Fibroblast of gingiva (primary cell): ENCODE data around the gene GRM7.

Source experiments
- DNase-seq: peaks from one replicate; pipeline ENCODE4 v3.0.0-alpha.2; 2011; ENCODE audit warnings: low read depth

Gene GRM7

DNA sequence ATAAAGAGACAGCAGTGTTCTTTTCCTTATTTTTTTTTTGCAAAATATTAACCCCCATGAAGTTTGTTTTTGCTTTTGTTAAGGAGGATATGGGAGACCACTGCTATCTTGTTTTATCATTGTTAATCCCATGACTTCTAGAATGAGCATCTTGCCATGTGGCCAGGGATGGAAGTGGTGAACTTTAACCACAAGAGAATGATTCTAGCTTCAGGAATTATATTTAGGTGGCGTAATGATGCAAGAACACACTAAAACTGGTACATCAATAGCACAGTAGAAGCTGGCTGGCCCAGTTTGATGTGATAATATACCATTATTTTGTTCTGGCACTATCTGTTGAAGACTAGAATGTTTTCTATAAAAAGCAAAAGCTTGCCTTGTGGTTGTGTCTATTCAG, 720.9 kb downstream of the GRM7 start:
- no peak for DNase-seq

DNA sequence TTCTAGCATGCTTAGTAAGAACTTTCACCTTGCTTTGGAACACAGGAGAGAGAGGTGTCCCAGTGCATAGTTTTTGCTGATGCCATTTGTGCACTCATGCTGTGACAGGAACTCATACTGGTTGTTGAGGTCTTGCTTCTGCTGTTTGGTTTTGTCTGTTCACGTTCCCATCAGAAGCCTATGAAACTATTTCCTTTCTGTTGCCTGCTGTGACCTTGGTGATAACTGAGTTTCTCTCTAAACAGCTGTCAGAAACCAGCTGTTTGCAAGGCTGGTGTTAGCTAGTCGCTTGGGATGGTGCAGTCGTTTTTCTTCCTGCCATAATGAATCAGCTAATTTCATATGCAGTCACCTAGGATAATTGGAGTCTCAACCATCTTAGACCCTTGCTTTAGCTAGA, 724.1 kb downstream of the GRM7 start:
- no peak for DNase-seq

DNA sequence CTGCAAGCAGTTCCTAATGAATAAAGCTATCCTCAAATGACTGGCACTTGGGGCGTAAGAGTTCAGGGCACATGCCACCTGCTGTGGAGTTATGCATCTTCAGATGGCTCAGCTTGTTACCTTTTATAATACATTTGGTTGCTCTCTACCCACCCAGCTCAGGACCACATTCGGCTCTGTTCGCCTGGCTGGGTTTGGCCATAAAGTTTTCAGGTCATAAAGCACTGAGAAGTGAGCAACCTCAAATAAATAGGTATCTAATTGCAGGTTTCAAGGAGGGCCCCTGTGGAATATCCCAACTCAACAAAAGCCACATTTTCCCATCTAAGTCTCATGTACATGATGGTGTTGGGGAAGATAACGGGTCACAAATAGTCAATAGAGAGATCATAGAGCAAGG, 727.3 kb downstream of the GRM7 start:
- no peak for DNase-seq

DNA sequence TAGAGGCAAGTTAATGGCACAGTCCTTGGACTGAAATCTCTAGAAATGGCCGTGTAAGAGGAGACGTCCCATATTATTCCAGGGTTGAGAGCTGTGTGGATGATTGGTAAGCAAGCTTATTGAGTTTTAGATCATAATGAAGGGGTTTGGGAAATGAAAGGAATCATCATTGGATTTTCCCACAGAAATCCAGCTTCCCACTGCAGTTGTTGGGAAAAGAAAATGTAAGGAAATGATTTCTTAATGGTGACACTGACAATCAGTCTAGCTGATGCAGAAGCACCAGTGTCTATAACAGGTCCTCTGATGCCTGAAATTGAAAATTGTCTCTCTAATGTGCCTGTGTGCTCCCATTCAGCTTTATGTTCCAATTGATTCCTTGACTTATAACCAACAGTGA, 728.6 kb downstream of the GRM7 start:
- DNase-seq, result no peak

DNA sequence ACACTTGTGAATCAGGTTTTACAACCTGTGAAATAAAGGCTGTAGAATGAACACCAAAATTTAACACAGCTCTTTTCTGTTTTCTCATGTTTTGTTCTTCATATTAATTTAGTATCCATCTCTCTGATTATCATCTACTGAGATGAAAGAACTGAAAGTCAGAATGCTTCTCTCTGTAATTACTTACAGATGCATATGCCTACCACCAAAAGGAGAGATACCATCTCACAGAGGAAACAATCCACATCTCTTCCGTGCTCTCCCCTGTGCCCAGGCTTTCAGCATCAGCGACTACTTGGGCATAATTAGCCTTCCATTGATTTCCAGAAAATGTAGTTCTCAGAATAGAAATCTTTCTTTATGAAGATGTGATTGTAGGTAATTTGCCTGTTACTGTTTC, 741.4 kb downstream of the GRM7 start:
- no peak for DNase-seq

DNA sequence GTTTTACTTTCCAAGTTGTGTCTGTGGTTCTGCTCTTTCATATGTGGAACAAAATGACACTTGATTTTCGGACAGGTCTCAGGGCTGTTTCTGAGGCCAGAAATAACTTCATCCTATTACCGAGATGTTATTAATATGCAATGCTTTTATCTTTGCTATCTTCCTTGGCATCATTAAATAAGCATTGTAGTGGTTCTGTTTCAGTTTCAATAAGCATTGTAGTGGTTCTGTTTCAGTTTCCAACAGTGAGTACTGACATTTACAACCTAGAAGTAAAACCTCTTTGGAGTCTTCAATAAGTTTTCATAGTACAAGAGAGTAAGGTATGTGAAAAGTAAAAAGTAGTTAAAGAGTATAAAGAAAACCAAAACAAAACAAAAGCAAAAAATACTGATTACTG, 746.2 kb downstream of the GRM7 start:
- no peak for DNase-seq

DNA sequence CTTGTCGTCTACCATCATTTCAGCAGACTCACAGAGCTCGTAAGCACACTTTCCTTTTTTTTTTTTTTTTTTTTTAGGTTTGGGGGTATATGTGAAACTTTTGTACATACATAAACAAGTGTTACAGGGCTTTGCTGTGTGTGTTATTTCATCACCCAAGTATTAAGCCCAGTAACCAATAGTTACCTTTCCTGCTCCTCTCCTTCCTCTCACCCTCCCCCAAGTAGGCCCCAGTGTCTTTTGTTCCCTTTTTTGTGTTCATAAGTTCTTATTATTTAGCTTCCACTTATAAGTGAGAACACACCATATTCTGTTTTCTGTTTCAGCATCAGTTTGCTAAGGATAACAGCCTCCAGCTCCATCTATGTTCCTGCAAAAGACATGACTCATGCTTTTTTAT, 746.8 kb downstream of the GRM7 start:
- no peak for DNase-seq

DNA sequence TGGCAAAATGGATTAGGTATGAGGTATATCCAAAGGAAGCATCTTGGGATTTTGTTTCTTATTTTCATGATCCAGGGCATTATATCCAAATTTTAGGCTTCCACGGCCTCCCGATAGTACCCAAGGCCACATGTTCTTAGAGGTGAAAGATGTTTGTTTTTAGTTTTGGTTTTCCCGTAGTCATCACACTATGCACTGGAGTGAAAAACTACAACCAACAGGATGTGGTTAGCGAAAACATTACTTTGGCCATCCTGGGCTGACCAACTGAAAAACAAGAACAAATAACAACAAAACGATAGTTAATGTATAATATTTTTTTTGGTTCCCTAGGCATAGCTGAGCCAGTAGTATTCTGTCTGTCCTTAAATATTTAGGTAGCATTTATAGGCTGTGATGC, 749.7 kb downstream of the GRM7 start:
- no peak for DNase-seq

DNA sequence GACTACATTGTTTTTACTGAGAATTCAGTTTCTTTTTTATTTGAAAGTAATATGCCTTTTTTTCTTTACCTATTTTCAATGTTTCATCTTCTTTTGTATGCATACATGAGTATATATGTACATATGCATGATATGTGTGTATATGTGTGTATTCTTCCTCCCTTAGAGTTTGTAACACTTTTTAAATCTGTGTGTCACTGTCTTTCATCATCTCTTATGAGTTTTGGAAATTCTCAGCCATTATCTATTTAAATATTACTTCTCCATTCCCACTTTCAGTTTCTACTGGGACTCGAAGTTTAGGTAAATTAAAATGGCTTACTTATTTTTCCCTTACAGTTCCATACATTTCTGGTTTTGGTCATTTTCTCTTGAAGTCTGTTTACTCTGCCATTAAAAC, 754.1 kb downstream of the GRM7 start:
- DNase-seq, result no peak

DNA sequence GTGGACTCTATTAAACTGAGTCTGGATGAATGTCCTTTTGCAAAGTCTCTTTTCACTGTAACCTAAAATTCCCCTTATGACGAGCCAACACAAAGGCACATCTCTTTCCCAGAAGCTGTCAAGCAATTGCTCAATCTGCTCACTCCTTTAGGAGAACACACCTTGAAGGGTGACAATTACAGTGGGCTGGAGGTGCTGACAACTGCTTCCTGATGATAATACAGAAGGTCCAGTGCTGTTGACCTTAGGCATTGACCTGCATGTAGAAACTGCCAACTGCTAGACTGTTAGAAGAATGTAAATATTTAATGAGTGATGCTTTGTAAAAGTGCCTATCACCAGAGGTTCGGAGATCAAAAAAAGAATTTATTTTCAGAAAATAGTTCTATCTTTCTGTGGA, 757.7 kb downstream of the GRM7 start:
- DNase-seq, result no peak

DNA sequence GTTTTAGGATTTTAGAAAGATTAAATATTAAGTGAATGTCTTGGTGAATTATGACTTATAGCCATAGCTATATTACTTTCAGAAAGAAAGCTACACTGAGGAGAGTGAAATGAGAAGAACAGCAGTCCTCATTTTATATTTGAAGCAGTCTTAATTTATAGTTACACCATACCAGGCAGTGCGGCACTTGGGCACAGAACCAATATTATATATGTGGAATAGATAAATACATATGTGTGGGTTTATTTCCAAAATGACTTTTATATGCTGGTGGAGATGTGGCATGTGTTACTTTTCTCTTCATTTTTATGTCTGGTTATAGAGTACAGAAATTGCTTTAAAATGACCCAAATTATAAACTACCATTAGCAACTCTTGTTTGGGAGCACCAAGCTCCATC, 759.5 kb downstream of the GRM7 start:
- DNase-seq, result no peak

DNA sequence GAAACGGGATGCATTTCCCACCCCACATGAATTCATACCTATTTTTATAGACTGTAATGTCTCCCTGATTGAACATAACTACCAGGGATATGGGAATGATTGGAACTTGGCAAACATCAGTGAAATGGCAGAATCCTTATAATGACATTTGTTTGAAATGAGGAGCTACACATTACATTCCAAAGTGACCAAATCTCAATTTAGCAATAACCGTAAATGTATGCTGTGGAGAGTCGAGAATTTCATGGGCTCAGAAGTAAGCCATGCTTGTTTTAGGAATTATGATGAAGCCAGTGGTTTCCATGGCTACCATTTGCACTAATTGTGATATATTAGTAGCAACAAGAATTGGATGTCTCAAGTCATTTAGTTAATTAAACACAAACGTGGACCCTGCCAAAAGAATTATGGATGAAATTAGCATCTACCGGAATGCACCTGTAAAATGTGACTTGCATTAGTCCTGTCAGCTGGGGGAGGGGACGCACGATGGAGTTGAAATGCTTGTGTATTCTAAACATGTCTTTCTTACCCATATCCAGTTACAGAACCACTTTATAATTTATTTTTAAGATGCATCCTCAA, 760.2 kb downstream of the GRM7 start:
- DNase-seq, result no peak

DNA sequence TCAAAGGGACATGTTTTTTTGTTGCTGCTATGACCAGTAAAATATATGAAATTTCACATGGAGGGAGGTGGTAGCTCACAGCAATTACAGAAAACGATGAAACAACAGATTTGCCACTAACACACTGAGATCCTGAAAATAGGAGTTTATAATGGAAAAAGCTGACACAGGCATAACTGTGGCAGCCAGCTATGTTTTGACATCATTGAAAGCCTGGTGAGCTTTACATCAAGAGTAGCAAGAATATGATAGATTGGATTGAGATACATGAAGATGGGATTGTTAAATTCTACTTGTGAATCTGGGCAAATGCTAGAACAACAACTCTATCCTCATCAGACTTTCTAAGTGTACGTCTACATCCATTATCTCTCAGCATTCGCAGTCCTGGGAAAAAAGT, 760.7 kb downstream of the GRM7 start:
- DNase-seq, result no peak

DNA sequence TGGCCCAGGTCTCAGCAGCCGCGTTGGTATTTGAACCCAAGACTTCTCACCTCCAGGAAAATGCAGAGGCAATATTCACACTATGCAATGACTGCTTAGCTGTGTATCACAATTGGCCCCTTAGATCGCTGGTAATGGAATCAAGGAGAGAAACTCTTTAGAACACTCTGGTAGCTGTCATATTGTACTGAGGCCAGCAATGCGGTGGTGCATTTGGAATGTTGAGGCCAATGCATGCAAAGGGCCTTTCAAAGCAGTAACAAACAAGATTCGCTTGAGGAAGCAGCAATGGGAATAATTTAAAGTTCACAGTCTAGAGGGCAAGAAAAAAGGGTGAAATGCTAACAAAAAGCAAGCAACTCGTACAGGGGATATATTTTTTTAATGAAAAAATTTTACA, 764.1 kb downstream of the GRM7 start:
- no peak for DNase-seq

DNA sequence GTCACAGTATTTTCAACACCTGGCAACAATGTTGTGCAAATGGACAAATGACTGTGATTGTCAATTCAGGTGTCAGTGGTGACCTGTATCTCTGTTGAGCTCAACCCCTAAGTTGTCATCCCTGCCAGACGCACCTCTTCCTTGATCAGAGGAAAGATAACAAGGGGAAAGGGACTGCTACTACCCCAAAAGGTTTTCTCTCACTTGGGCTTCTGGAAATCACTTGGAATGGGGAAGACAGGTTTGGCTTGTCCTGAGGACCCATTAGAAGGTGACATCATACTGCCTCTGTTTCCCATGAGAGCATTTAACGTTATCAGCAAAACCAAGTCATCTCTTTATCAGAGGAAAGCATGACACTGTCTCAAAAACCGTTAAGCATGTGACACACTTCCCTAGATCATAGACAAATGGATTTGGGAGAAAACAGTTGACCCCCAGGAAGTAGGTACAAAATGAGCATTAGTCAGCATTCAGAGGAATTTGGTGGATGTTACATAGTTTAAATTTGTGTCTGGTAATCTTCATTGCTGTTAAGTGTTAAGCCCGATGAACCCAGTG, 769.5 kb downstream of the GRM7 start:
- DNase-seq, result no peak

DNA sequence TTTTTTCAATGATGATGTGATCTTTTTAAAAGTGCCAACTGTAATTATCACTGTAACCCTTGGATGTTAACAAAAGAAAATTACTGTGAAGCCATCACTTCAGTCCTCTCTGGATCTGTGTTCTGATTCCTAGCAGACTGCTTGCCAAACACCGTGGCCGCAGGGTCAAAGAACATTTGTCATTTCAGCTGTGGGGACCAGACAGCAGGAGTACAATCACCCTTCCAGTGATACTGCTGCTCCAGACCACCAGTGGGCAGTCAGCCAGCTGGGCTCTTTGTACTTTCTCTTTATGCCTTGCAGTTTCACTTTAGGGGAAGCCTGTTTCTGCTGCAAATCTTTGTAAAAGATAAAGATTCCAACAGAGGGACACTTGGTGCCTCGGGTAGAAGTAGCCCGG, 770.0 kb downstream of the GRM7 start:
- DNase-seq, result no peak

DNA sequence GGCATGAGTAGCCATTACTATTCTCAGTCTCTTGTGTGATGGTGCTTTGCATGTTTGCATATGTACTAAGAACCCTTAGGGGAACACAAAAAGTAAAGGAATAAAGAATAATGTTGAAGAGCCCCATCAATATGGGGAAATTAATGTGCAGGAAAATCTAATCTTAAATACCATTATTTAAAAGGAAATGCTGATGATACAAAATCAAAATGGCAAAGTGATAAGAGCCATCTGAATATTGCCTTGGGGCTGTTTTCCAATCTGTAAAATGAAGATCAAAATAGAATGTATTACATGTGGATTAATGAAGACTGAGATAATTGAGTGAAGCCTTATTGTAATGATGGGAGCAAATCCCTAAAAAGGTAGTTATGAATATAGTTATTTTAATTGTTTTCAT, 771.4 kb downstream of the GRM7 start:
- DNase-seq, result no peak

DNA sequence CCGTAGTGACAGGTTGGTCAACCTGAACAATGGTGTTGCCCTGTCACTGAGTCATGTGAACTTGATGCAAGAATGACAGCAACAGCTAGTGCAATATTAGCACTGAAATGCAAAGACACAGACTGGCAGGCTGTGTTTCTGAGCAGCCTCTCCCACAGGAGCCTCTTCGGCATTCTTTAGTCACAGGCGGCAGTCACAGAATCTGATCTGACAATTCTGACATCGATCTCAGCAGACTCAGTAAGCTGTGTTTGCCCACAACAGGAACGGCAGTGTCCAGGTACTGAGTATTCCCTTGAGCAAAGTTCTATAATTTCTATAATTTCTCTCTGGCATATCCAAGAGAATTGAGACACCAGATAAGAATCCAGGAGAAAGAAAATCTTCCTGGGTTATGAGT, 776.8 kb downstream of the GRM7 start:
- DNase-seq, result no peak

DNA sequence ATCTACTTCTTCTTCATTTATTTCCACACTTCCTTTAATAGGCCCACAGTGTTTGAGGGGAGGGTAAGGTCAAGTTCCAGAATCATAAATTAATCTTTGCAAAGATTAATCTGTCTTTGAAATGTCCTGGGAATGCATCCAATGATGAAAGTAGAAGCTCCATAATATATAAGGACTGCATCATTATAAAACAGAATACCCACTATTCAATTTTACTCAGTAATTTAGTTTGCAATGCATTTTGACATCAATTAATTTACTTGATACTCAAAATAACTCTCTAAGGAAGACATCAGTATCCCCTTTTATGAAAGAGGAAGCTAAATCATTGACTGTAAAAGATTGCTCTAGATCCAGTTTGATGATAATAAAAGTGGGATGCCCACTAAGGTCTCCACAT, 777.2 kb downstream of the GRM7 start:
- DNase-seq, result no peak

DNA sequence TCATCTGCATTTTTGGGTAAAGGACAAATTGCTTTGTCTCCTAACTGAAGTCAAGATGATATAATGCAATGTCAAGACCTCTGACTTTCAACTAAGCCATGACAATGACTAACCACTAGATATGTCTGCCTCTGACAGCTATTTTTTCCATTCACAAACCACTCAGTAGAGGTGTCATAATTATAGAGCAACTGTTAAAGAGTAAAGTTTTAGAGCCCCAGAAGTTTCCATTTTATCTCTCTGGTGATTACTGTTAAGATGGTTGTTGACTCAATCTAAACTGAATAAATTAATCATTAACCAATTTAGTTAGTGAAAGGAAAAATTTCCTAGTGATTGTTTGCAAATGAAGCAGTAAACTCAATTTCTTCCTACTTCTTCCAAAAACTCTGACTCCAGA, 779.9 kb downstream of the GRM7 start:
- DNase-seq, result no peak

DNA sequence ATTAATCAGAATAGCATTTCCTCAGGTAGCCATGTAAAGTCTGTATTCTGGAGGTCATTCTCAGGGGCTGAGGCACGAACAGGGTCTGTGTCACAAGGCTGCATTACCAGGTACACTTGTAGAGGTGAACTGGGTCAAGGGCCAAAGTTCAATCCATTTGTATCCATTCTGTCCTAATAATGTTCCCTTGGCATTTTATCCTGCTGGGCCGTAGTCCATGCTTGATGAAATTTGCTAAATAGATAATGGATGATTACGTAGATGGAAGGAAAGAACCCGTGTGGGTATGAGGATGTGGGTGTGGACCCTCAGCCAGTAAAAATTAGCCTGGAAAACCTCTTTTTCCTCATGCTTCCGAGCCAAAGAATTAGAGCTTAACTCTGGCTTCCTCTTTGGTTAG, 785.9 kb downstream of the GRM7 start:
- DNase-seq, result no peak

DNA sequence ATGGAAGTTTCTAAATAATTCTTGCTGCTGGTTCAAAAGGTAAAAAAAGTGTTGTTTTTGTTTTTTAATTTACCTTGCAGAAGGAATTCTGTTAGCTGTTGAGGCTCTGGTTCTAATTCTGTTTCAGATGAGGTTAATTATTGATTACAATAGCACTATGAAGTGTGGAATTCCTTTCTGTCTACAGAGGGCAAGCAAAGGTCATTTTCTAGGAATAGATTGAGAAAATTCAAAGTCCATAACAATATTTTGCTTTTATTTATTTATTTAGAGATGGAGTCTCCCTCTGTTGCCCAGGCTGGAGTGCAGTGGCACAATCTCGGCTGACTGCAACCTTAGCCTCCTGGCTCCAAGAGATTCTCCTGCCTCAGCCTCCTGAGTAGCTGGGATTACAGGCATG, 789.6 kb downstream of the GRM7 start:
- DNase-seq, result no peak

DNA sequence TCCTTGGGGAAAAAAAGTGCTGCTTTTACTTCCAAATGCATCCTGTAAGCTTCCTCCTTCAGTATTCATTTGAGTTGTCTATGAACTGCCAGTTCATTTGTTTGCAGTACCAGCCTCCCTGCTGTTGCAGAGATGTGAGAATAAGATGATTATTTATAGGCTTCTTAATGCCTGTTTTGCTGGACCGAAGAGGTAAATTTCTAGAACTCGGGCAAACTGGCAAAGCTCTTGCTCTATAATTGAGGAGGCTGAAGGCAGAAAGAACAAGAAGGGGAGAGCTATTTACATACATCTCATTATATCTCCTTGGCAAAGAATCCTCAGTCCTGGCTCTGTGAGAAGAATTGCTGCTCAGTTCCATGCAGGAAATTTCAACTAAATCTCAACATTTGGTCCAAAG, 790.4 kb downstream of the GRM7 start:
- DNase-seq, result no peak

DNA sequence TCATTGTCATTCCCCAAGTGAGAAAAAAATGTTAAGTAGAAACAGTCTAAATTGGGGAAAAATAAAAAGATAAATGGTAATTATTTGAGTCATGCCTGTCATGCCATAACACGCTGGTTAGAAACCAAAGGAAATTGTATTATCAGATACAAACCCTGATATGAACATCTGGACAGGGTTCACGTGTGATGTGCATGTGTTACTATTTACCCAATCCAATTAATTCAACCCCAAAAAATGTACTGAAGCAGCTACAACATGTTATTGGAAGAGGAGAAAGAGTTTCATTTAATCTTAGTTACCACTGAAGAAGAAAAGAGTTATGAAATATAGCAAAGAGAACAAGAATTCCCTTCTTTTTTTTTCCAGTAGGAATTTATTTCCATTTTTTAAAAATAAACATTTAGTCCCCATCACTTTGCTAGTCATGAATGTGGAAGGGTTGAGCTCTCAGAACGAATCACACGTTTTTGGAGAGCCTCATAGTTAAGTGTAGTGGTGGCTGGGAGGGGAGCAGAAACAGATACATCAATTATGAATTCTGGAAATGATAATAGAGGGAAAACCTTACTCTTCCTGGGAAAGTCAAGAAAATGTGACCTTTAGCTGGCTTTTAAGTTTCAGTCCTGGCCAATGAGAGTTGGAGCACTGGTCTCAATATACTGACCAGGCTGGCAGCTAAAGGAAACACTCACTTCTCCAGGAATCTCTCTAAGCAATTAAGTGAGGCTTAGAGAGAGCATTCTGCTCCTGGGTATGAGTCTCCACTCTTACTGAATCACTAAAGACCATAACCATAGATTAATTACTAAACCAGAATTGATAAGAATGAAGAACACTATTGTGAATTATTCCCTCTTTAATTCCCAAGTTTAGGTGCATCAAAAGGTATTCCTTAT, 796.5 kb downstream of the GRM7 start:
- DNase-seq, result no peak
